Fibroblast of upper back skin (primary cell): Measurements from ENCODE around the gene PTPRB.
"Not testable (repeated sequence)": the region's sequence is repeated elsewhere in the genome, so short reads cannot be mapped to it uniquely, and the experiment has no call there.

Source experiments
- DNase-seq: peaks from one replicate; pipeline ENCODE4 v3.0.0-alpha.2; 2013

Gene PTPRB

DNA sequence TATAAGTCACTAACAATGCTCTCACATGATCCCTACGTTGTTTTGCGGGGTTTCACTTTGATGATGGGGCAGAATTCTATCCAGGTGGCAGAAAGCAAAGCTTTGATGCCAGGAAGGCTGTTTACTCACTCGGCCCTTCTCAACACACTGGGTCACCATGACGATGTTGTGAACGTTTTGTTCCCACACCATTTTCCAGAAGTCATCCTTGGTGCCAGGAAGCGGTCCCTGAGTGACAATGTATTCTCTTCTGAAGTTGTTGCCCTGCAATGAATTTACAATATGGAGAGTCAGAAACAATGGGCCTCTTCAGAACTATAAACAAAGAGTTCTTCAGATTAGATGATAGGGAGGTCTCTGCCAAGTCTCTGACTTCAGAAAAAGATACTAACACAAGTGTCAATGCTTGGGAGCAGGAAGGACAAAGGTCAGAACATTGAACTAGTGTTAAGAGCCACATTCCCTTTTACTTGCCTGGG lies 101.3 kb downstream of the PTPRB start:
- DNase-seq, result no peak

DNA sequence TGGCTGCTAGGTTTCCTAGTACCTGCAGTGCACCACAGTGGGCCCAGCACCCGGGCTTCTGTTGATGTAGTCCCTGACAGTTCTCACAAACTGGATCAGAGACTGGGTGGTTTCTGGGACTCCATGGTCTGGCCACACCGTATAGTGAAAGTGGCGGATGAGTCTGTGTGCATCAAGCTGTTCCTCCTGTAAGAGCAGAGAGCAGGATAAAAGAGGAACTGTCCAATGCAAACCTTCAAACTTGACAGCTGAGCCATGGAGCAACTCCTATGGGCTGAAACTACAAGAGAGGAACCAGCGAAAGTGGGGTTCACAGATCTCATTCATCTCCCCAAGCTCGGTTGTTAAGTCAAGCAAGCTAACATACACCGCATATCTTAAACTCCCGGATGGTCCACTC lies 102.8 kb downstream of the PTPRB start:
- DNase-seq, result no peak

DNA sequence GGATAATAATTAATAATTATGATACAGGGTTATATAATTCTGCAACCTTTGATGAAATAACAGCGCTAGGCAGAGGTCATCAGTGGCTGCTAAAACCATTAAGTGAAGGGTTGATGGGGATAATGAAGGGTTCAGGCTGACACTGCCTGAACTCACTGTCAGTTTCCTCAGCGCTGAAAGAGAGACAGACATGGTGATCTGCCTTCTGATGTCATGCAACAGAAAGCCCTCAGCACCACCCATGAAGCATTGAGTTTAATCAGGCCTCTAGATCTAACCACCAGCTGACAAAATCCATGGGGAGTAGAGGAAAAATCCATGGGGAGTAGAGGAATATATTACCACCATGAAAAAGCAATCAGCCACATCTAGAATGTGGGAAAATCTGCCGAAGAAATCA lies 107.6 kb downstream of the PTPRB start:
- no peak for DNase-seq

DNA sequence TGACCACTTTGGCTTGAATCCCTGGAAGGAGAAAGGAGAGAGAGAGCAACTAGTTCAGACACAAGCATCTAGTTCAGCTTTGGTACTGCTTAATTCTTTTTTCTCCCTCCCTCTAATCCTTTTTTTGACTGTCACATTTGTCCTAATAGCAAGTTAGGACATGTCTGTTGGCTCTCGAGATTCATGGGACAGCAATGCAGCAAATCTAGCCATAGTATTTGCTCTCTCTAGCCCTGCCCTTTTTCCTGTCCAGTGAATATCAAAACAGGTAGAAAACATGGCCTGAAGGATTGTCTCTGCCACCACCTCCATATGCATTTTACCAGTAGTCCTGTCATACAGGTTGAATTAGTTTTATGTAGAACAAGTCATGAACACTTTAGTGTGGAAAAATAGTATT lies 116.4 kb downstream of the PTPRB start:
- DNase-seq, result no peak

- DNase-seq, result no peak
Observed at GRCh38 chr12:70513426-70513825, 123.8 kb downstream of the PTPRB start.

DNA sequence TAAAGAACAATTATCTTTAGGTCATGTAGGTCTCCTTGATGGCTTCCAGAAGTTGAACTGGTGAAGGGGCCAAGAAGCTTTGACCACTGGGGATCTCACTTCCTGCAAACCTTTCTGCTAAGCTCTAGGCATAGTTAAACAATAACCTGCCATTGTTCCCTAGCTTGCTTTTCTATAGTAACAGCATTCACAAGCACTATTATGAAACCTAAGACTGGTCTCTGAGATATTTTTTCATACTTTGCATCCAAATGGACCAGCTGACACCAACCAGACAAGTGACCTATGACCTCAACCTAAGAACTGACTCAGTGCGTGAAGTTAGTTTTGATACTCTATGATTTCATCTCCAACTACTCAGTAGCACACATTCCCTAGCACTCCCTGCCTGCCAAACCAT lies 129.1 kb downstream of the PTPRB start:
- DNase-seq, result no peak

DNA sequence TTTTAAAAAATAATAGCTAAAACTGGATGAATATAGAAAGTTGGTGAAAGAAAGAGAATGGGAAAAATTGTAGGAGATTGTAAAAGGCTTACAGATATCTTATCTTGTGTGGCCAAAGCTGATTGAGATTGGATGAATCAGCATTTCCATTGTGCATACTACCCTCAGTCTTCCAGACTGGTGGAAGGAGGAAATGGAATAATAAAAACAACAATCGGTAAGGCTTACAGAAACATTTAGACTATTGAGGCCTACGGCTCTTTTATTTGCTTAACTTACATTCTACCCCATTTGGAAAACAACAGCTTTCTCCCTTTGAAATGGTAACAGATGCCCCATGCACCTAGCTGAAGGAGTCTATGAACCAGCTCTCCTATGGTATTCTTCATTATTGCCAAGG lies 129.8 kb downstream of the PTPRB start:
- DNase-seq, result no peak

DNA sequence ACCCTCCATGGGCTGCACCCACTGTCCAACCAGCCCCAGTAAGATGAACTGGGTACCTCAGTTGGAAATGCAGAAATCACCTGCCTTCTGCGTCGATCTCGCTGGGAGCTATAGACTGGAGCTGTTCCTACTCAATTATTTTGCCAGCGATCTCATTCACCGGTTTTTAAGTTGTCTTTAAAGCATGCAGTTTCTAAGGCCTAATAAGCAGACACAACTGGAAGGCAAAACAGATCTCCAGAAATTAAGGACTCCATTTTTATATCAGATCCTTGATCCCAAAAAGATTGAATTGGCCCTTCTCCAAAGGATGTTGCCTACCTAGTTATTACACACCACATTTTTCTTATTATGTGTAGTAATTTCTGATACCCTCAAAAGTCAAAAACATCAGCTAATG lies 139.7 kb downstream of the PTPRB start:
- DNase-seq, result no peak

- not testable (repeated sequence) for DNase-seq
Observed at GRCh38 chr12:70492904-70493303, 144.3 kb downstream of the PTPRB start.

DNA sequence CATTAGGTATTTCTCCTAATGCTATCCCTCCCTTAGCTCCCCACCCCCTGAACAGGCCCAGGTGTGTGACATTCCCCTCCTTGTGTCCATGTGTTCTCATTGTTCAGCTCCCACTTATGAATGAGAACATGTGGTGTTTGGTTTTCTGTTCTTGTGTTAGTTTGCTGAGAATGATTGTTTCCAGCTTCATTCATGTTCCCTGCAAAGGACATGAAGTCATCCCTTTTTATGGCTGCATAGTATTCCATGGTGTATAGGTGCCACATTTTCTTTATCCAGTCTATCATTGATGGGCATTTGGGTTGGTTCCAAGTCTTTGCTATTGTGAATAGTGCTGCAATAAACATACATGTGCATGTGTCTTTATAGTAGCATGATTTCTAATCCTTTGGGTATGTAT lies 146.3 kb downstream of the PTPRB start:
- DNase-seq, result not testable (repeated sequence)

DNA sequence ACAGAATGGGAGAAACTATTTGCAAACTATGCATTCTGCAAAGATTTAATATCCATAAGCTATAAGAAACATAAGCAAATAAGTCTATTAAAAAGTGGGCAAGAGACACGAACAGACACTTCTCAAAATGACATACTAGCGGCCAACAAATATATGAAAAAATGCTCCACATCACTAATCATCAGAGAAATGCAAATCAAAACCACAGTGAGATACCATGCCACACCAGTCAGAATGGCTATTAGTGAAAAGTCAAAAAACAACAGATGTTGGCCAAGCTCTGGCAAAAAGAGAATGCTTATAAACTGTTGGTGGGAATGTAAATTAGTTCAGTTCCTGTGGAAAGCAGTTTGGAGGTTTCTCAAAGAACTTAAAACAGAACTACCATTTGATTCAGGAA lies 149.8 kb downstream of the PTPRB start:
- no peak for DNase-seq

DNA sequence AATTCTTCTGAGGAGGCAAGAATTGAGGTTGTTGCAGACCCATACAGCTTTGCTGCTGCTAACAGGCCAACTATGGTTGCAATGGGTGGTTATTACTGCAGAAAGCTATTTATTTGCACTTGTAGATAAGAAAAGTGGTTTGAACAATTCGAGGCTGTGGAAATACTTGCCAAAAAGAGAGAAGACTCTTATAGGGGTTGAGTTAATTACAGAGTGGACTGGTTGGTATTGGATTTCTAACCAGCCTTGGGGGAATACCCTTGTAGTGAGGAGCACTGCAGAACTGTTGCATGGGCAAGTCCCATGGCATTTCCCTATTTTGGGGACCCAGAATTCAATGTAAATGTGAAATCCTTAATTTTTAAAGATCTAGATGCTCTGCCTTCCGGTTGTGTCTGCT lies 150.6 kb downstream of the PTPRB start:
- DNase-seq, result no peak

DNA sequence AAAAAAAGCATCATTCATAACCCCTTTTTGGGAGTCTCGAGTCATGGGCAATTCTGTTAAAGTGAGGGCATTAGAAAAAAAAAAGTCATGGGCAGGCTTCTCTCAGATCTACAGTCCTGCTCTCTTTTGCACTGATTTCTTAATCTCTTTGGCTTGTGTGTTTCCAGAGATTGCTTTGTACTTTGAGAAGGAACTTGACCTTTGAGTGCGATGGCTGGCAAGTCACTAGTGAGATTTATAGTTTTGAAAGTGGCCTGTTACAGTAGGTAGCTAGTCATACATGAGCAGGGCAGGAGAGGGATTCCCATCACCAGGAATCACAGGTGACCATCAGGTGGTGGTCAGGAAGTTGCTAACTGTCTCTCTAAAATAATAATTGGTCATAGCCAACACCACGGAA lies 151.5 kb downstream of the PTPRB start:
- DNase-seq, result no peak

- no peak for DNase-seq
Observed at GRCh38 chr12:70484464-70484863, 152.8 kb downstream of the PTPRB start.

DNA sequence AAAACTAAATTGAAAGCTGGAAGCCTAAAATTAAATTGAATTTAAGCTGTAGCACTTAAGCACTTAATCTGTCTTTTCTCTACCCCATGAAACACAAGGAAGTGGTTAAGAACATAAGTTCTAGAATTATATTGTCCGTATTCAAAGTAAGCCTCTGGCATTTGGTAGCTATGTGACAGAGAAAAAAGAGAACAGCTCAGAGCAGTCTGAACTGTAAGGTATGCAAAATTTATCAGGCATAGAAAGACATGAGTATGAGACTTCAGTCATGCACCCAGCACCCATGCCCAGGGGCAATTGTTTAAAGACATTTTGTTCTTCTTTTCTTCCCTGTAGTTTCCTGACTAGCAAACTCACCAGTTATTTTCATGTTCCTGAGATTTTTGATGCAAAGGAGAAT lies 154.5 kb downstream of the PTPRB start:
- no peak for DNase-seq

DNA sequence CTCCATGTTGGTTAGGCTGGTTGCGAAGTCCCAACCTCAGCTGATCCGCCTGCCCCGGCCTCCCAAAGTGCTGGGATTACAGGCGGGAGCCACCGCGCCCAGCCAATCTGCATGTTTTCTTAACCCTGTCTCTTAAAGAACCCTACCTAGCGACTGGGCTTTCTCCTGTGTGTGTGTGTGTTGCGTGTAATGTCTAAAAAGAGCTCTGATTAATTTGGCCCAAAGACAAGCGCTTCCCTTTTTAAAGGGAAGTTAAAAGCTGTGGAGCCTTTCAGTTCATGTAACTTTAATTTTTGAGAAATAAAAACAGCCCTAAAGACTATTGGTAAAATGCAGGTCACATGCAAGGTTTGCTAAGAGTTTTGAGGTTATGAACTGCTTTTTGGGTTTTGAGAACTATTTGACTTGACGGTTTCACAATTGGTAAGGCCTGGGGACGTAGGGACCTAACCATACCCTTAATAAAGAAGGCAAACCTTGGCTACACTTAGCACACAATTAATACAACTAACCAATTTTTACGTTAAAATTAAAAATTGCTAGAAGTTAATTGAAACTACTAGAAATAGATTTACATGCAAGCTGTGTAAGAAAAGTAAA lies 167.9 kb downstream of the PTPRB start:
- no peak for DNase-seq

DNA sequence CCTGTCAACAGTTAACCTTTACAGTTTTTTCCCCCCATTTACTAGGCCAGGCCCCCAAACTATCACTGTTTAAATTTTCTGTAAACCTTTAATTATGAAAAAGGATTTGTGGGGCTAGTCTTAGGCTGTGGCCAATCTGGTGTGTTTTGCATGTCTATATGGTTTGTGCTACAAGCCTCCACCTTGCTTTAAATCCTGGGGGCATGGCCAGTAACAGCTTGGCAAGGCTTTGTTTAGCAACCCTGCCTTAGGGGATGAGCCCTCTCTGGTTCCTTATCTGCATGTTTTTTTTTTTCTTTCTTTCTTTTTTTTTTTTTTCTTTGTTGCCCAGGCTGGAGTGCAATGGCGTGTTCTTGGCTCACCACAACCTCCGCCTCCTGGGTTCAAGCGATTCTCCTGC lies 168.5 kb downstream of the PTPRB start:
- no peak for DNase-seq

DNA sequence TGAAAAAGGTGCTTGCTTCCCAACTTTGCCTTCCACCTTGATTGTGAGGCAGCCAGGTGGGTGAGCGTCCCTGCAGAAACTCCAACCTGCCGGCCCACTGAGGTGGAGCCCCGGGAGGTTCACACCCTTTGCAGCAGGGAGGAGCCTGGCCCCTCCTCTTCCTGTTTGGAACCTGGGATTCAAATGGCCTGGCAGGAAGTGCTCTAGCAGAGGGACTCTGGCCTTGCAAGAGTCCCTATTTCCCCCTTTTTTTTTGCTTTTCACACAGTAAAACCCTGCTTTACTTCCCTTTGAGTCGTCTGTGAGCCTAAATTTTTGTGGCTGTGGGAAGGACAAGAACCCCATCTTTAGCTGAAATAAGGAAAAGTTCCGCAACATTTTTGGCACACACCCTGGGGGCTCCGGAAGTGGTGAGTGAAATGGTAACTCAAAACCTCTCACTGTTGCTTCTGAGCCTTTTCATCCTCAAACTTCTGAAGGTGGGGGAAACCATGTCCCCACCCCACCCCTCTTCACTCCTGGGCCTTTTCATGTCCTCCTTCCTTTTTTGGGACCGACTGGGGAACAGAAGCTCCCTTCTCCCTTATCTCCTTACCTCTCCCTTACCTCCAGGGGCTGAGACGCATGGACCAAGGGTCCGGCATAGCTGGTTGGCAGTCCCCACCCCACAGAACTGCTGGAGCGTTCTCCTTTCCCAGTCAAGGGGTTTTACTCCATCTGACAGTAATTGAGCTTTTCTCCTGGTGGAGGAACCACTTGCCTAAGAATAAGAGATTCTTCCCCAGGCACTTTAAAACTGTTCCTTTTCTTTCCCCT lies 169.1 kb downstream of the PTPRB start:
- no peak for DNase-seq

DNA sequence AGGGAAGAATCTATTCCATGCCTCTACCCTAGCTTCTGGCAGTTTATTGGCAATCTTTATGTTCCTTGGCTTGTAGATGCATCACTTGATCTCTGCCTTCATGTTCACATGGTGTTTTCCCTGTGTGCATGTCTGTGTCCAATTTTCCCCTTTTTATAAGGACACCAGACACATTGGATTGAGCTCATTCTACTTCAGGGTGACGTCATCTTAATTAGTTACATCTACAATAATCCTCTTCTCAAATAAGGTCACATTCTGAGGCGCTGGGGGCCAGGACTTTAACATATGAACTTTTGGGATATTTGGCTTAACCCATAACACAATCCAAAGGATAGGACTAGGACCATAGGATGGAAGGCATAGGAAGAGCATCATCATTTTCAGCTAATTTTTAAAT lies 169.8 kb downstream of the PTPRB start:
- no peak for DNase-seq

DNA sequence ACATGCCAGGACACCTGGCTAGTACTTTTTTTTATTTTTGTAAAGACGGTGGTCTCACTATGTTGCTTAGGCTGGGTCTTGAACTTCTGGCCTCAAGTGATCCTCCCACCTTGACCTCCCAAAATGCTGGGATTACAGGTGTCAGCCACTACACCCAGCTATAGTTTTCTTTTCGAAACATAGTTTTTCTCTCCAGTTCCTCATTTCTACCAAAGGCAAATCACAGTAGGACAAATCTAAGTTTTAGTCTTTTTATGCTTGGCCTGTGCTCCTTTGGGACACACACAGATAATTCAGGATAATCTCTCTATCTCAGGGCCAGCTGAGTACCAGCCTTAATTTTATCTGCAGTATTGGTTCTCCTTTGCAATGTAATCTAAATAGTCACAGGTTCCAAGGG lies 170.5 kb downstream of the PTPRB start:
- DNase-seq, result no peak
